Measurements from ENCODE around the gene DOCK3. TPM values are rescaled to one million over a fixed set of nuclear protein-coding genes. Genes with fewer than 3 reads are reported as not detected.

Gene DOCK3
- total RNA-seq, 1 donor, result 0.36 TPM

DNA sequence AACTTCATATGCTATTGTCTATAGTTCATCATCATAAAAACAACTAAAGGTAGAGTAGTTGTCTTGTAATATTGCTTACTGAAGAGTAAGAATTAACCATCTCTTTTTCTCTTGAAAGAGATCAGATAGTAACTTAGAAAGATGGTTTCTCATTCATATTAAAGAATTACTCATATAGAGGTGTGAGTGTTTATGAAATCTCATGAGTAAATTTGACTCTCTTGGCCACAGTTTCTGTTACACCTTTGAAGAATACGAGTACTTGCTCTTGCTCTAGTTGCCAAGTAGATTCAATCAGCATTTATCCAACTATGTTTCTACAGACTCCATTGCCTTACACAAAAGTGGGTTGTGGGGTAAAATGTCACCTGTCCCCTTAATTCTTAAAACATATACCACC is 463.0 kb downstream of the DOCK3 start:
- Histone ChIP-seq H3K79me2 (ENCODE audit: insufficient read depth, low read length) (no peaks in the 10 kb centered on the region), H3K27ac (ENCODE audit: low read depth, low read length) (no peak overlapping the region), H2AFZ (ENCODE audit: low read length) (no peak overlapping the region), H3K4me1 (ENCODE audit: insufficient read depth, low read length) (no peaks in the 10 kb centered on the region), H3K9me3 (ENCODE audit: low read depth, low read length) (no peaks in the 10 kb centered on the region), H3K27me3 (ENCODE audit: insufficient read depth, low read length) (no peaks in the 10 kb centered on the region), H3K4me2 (ENCODE audit: insufficient read depth, low read length) (no peak overlapping the region), H3K4me3 (ENCODE audit: insufficient read depth, low read length) (no peak overlapping the region), H4K20me1 (ENCODE audit: insufficient read depth, low read length) (no peaks in the 10 kb centered on the region), H3K36me3 (ENCODE audit: insufficient read depth, low read length) (no peaks in the 10 kb centered on the region)
- TF ChIP-seq, protein P1, sequence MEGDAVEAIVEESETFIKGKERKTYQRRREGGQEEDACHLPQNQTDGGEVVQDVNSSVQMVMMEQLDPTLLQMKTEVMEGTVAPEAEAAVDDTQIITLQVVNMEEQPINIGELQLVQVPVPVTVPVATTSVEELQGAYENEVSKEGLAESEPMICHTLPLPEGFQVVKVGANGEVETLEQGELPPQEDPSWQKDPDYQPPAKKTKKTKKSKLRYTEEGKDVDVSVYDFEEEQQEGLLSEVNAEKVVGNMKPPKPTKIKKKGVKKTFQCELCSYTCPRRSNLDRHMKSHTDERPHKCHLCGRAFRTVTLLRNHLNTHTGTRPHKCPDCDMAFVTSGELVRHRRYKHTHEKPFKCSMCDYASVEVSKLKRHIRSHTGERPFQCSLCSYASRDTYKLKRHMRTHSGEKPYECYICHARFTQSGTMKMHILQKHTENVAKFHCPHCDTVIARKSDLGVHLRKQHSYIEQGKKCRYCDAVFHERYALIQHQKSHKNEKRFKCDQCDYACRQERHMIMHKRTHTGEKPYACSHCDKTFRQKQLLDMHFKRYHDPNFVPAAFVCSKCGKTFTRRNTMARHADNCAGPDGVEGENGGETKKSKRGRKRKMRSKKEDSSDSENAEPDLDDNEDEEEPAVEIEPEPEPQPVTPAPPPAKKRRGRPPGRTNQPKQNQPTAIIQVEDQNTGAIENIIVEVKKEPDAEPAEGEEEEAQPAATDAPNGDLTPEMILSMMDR (IDR thresholded peaks at IDR 0.05; ENCODE audit: extremely low read depth, low read depth, low read length), result no peak
- no peak for DNase-seq (ENCODE audit: insufficient read length, low spot score, missing footprints)

DNA sequence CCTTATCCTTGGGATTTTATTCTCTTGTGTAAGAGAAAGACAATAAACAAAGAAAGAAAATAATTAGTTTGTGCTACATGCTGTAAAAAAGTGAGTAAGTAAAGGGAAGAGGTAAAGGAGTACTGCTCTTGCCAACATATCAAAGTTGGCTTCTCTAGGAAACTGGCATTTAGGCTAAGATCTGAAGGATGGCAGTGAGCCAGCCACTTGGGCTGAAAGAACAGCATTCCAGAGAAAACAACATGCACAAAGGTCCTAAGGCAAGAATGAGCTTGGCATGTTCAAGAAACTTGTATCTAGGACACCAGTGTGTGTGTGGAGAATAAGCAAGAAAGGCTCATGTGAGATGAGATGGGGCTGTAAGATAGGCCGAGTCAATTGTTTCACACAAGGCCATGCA is 464.9 kb downstream of the DOCK3 start:
- no peak overlapping the region for H3K4me3 ChIP-seq (ENCODE audit: insufficient read depth, low read length)
- no peaks in the 10 kb centered on the region for H3K79me2 ChIP-seq (ENCODE audit: insufficient read depth, low read length)
- H3K36me3 ChIP-seq (ENCODE audit: insufficient read depth, low read length), result no peaks in the 10 kb centered on the region
- H3K4me2 ChIP-seq (ENCODE audit: insufficient read depth, low read length), result no peak overlapping the region
- TF ChIP-seq, protein P1 (IDR thresholded peaks at IDR 0.05; ENCODE audit: extremely low read depth, low read depth, low read length), result no peak
- no peak overlapping the region for H2AFZ ChIP-seq (ENCODE audit: low read length)
- no peaks in the 10 kb centered on the region for H3K27me3 ChIP-seq (ENCODE audit: insufficient read depth, low read length)
- H3K27ac ChIP-seq (ENCODE audit: low read depth, low read length), result no peak overlapping the region
- no peaks in the 10 kb centered on the region for H3K9me3 ChIP-seq (ENCODE audit: low read depth, low read length)
- H4K20me1 ChIP-seq (ENCODE audit: insufficient read depth, low read length), result no peaks in the 10 kb centered on the region
- no peaks in the 10 kb centered on the region for H3K4me1 ChIP-seq (ENCODE audit: insufficient read depth, low read length)
- DNase-seq (ENCODE audit: insufficient read length, low spot score, missing footprints), result no peak

DNA sequence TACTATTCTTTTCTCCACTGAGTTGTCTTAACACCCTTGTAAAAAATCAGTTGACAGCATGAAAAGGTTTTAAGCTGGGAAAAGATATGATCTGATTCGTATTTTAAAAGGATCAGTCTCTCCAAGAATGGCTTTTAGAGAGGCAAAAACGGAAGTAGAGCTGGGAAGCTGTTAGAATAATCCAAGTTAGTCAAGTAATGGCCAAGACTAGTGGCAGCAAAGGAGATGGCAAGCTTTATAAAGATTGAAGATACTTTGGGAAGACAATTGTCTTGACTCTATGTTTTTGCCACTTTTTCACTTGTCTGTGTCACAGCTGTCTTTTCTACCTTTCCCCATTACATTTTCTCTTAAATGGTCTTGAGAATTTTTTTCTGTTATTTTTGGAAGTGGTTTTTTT is 466.8 kb downstream of the DOCK3 start:
- DNase-seq (ENCODE audit: insufficient read length, low spot score, missing footprints), result no peak
- Histone ChIP-seq H3K4me1 (ENCODE audit: insufficient read depth, low read length) (no peaks in the 10 kb centered on the region), H3K4me3 (ENCODE audit: insufficient read depth, low read length) (no peak overlapping the region), H4K20me1 (ENCODE audit: insufficient read depth, low read length) (no peaks in the 10 kb centered on the region), H3K9me3 (ENCODE audit: low read depth, low read length) (no peaks in the 10 kb centered on the region), H2AFZ (ENCODE audit: low read length) (no peak overlapping the region), H3K79me2 (ENCODE audit: insufficient read depth, low read length) (no peaks in the 10 kb centered on the region), H3K27ac (ENCODE audit: low read depth, low read length) (no peak overlapping the region), H3K36me3 (ENCODE audit: insufficient read depth, low read length) (no peaks in the 10 kb centered on the region), H3K27me3 (ENCODE audit: insufficient read depth, low read length) (no peaks in the 10 kb centered on the region), H3K4me2 (ENCODE audit: insufficient read depth, low read length) (no peak overlapping the region)
- TF ChIP-seq, protein P1 (IDR thresholded peaks at IDR 0.05; ENCODE audit: extremely low read depth, low read depth, low read length), result no peak

DNA sequence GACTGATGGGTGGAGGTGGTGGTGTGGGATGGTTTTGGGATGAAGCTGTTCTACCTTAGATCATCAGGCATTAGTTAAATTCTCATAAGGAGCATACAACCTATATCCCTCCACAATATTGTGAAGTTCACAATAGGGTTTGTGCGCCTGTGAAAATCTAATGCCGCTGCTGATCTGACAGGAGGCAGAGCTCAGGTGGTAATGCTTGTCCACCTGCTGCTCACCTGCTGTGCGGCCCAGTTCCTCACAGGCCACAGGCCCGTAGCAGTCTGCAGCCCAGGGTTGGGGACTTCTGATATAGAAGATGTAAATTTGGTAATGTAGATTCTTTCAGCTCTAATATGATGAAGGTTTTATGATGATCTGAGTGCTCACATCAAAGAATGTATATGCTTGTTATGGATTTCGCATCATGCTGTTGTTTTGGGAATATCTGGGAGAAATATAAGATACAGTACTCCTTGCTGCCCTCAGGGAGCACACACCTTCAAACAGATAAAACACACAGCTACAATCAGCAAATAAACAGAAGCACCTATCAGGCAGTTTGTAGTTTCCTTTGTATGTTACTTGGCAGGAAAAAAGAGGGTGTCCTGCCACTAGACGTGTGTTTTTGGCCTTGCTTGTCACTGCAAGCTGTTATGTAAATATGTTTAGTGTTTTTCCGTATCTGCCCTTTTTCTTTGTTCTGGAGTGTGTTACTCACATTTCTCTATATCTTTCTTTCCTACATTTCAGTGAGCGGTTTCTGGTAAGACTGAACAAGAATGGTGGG is 471.3 kb downstream of the DOCK3 start:
- TF ChIP-seq, protein P1 (IDR thresholded peaks at IDR 0.05; ENCODE audit: extremely low read depth, low read depth, low read length), result no peak
- no peak overlapping the region for H3K4me2 ChIP-seq (ENCODE audit: insufficient read depth, low read length)
- no peaks in the 10 kb centered on the region for H3K9me3 ChIP-seq (ENCODE audit: low read depth, low read length)
- H3K27ac ChIP-seq (ENCODE audit: low read depth, low read length), result no peak overlapping the region
- no peaks in the 10 kb centered on the region for H3K4me1 ChIP-seq (ENCODE audit: insufficient read depth, low read length)
- H4K20me1 ChIP-seq (ENCODE audit: insufficient read depth, low read length), result no peaks in the 10 kb centered on the region
- no peaks in the 10 kb centered on the region for H3K27me3 ChIP-seq (ENCODE audit: insufficient read depth, low read length)
- no peak overlapping the region for H2AFZ ChIP-seq (ENCODE audit: low read length)
- H3K36me3 ChIP-seq (ENCODE audit: insufficient read depth, low read length), result no peaks in the 10 kb centered on the region
- no peak overlapping the region for H3K4me3 ChIP-seq (ENCODE audit: insufficient read depth, low read length)
- no peak for DNase-seq (ENCODE audit: insufficient read length, low spot score, missing footprints)
- H3K79me2 ChIP-seq (ENCODE audit: insufficient read depth, low read length), result no peaks in the 10 kb centered on the region

Data from osteoblast (primary cell).